Mesenchymal stem cell (in vitro differentiated cells and primary cell): ENCODE measurements around the gene DPH2.

Experiments used
- DNase-seq: peaks from one replicate; pipeline ENCODE4 v3.0.0-alpha.2; 2013
- H2AFZ ChIP-seq: one replicate; pipeline ENCODE4 v1.6.1; 2013; ENCODE audit warnings: low read depth, mild to moderate bottlenecking, control low read depth, inconsistent platforms, low read length, moderate library complexity
- H2AK5ac ChIP-seq: 2 replicates; pipeline ENCODE4 v1.6.1; 2013; ENCODE audit warnings: low read length, moderate library complexity, mild to moderate bottlenecking, inconsistent platforms; ENCODE audit not compliant: severe bottlenecking
- H2BK120ac ChIP-seq: one replicate; pipeline ENCODE4 v1.6.1; 2013; ENCODE audit warnings: low read depth, mild to moderate bottlenecking, inconsistent platforms, low read length, moderate library complexity
- H2BK12ac ChIP-seq, 2 experiments: one replicate each; pipeline ENCODE4 v1.6.1; 2013; ENCODE audit warnings: inconsistent platforms in 2 of 2, low read length in 2 of 2, mild to moderate bottlenecking in 2 of 2, moderate library complexity in 2 of 2, control low read depth in 1 of 2
- H2BK15ac ChIP-seq: one replicate; pipeline ENCODE4 v1.6.1; 2013; ENCODE audit warnings: mild to moderate bottlenecking, low read depth, inconsistent platforms; ENCODE audit not compliant: poor library complexity, severe bottlenecking
- H2BK5ac ChIP-seq: 2 replicates; pipeline ENCODE4 v1.6.1; 2013; ENCODE audit warnings: low read depth, mild to moderate bottlenecking, low read length, control low read depth, inconsistent platforms; ENCODE audit not compliant: poor library complexity, severe bottlenecking
- H3K14ac ChIP-seq, 2 experiments: one replicate each; pipeline ENCODE4 v1.6.1; 2013; ENCODE audit warnings: inconsistent platforms in 2 of 2, low read length in 2 of 2, control low read depth in 1 of 2, mild to moderate bottlenecking in 1 of 2, moderate library complexity in 1 of 2
- H3K18ac ChIP-seq, 2 experiments: one replicate each; pipeline ENCODE4 v1.6.1; 2013; ENCODE audit warnings: inconsistent platforms in 2 of 2, low read length in 2 of 2, control low read depth in 1 of 2, low read depth in 1 of 2, mild to moderate bottlenecking in 1 of 2
- H3K23ac ChIP-seq, 2 experiments: one replicate each; pipeline ENCODE4 v1.6.1; 2013; ENCODE audit warnings: inconsistent platforms in 2 of 2, low read length in 2 of 2, mild to moderate bottlenecking in 2 of 2, moderate library complexity in 2 of 2, control low read depth in 1 of 2
- H3K27ac ChIP-seq: 2 replicates; pipeline ENCODE4 v1.5.1; 2013; ENCODE audit warnings: mild to moderate bottlenecking, moderate library complexity, low read length, control low read depth, inconsistent platforms; ENCODE audit not compliant: poor library complexity, severe bottlenecking
- H3K27me3 ChIP-seq, 2 experiments: 2 replicates each; pipeline versions ENCODE4 v1.6.1 to v1.7.0; 2013; ENCODE audit warnings: low read length in 2 of 2, mild to moderate bottlenecking in 2 of 2, moderate library complexity in 2 of 2, control low read depth in 1 of 2, inconsistent platforms in 1 of 2; ENCODE audit not compliant: control insufficient read depth in 1 of 2, insufficient read depth in 1 of 2
- H3K36me3 ChIP-seq, 2 experiments: 2 replicates each; pipeline versions ENCODE4 v1.6.1 to v1.7.0; 2013; ENCODE audit warnings: low read length in 2 of 2, control low read depth in 1 of 2, inconsistent platforms in 1 of 2, low read depth in 1 of 2, mild to moderate bottlenecking in 1 of 2; ENCODE audit not compliant: insufficient read depth in 2 of 2, control insufficient read depth in 1 of 2
- H3K4ac ChIP-seq, 2 experiments: one replicate each; pipeline ENCODE4 v1.6.1; 2013; ENCODE audit warnings: inconsistent platforms in 2 of 2, low read length in 2 of 2, mild to moderate bottlenecking in 2 of 2, moderate library complexity in 2 of 2, control low read depth in 1 of 2, low read depth in 1 of 2
- H3K4me1 ChIP-seq: 2 replicates; pipeline ENCODE4 v1.6.1; 2013; ENCODE audit warnings: low read depth, low read length, control low read depth; ENCODE audit not compliant: control insufficient read depth, insufficient read depth
- H3K4me2 ChIP-seq: 2 replicates; pipeline ENCODE4 v1.6.1; 2013; ENCODE audit warnings: low read length, mild to moderate bottlenecking, inconsistent platforms; ENCODE audit not compliant: poor library complexity, severe bottlenecking
- H3K4me3 ChIP-seq, 2 experiments: 2 replicates each; pipeline versions ENCODE4 v1.5.1 to v1.7.0; 2013; ENCODE audit warnings: low read length in 2 of 2, mild to moderate bottlenecking in 2 of 2, control low read depth in 1 of 2, low read depth in 1 of 2; ENCODE audit not compliant: insufficient read depth in 1 of 2
- H3K79me1 ChIP-seq: replicated peaks from 2 replicates; pipeline ENCODE4 v1.6.1; 2013; ENCODE audit warnings: mild to moderate bottlenecking, control low read depth, low read length, inconsistent platforms; ENCODE audit not compliant: poor library complexity, severe bottlenecking
- H3K9ac ChIP-seq: 2 replicates; pipeline ENCODE4 v1.7.0; 2013; ENCODE audit warnings: mild to moderate bottlenecking, low read length, moderate library complexity
- H3K9me3 ChIP-seq: 2 replicates; pipeline ENCODE4 v1.7.0; 2013; ENCODE audit warnings: mild to moderate bottlenecking, low read length; ENCODE audit not compliant: control insufficient read depth
- H4K8ac ChIP-seq: one replicate; pipeline ENCODE4 v1.6.1; 2013; ENCODE audit warnings: inconsistent platforms, mild to moderate bottlenecking, low read length, moderate library complexity
- H4K91ac ChIP-seq: one replicate; pipeline ENCODE4 v1.6.1; 2013; ENCODE audit warnings: mild to moderate bottlenecking, low read length, inconsistent platforms
- WGBS: methylation state at CpG from one replicate; pipeline ENCODE4 v1.1.7; 2013; ENCODE audit warnings: mixed read lengths; 5-methylcytosine and 5-hydroxymethylcytosine counted together

The DPH2 gene

DNA sequence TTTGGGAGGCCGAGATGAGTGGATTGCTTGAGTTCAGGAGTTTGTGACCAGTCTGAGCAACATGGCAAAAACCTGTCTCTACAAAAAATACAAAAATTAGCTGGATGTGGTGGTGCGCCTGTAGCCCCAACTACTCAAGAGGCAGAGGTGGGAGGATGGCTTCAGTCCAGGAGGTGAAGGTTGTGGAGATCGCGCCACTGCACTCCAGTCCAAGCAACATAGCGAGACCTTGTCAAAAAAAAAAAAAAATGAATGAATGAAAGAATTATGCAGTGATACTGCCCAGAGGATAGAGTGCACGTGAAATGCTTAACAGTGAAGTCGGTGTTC, 429 bp upstream of the DPH2 start:
- Histone ChIP-seq H2BK15ac (no peak overlapping the region), H3K23ac (no peak overlapping the region), H3K9me3 (no peaks in the 10 kb centered on the region), H3K4me3 (peak overlapping the region in 1 of 2 experiments; percentile 100), H3K9ac (no peak overlapping the region), H2BK120ac (no peak overlapping the region), H2BK12ac (no peak overlapping the region), H2AFZ (no peak overlapping the region), H4K91ac (no peak overlapping the region), H2BK5ac (no peak overlapping the region), H3K4me2 (peak overlapping the region; percentile 56), H4K8ac (no peak overlapping the region), H3K27me3 (no peaks in the 10 kb centered on the region), H3K4me1 (peaks cover 11% of the 10 kb centered on the region), H3K14ac (no peak overlapping the region), H2AK5ac (no peak overlapping the region), H3K79me1 (peaks cover 22% of the 10 kb centered on the region), H3K27ac (no peak overlapping the region), H3K18ac (no peak overlapping the region), H3K4ac (no peak overlapping the region), H3K36me3 (peaks cover 49 to 57% of the 10 kb centered on the region in 2 experiments)
- 60% methylated on average over 7 of the region's 7 CpGs for WGBS
- DNase-seq: no peak

DNA sequence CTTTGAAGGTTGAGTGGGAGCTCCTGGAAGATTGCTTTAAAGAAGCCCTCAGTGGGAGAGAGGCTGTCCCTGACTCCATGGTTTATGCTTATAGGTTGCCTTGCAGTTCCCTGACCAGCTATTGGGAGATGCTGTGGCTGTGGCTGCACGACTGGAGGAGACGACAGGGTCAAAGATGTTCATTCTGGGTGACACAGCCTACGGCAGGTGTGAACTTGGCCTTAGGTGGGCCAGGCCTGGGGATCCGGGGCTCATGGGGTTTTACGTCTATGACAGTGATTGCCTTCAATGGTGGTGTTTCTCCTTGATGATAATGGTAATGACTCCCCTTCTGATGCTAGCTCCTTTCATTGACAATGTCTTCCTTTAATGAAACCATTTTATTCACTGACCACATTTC, 692 bp downstream of the DPH2 start:
- 38% methylated on average over 3 of the region's 5 CpGs for WGBS
- Histone ChIP-seq H3K4me1 (peaks cover 13% of the 10 kb centered on the region), H3K4me3 (peak overlapping the region; percentile 87 to 100), H3K9me3 (no peaks in the 10 kb centered on the region), H4K91ac (no peak overlapping the region), H2AK5ac (no peak overlapping the region), H3K9ac (peak overlapping the region; percentile 92), H2BK120ac (no peak overlapping the region), H3K27me3 (no peaks in the 10 kb centered on the region), H3K4me2 (peak overlapping the region; percentile 91), H2BK12ac (no peak overlapping the region), H3K36me3 (peaks cover 44 to 47% of the 10 kb centered on the region in 2 experiments), H3K79me1 (peaks cover 19% of the 10 kb centered on the region), H3K14ac (no peak overlapping the region), H3K18ac (no peak overlapping the region), H3K23ac (no peak overlapping the region), H3K27ac (no peak overlapping the region), H3K4ac (no peak overlapping the region), H2BK15ac (no peak overlapping the region), H2AFZ (peak overlapping the region; percentile 15), H4K8ac (no peak overlapping the region), H2BK5ac (no peak overlapping the region)
- no peak for DNase-seq

DNA sequence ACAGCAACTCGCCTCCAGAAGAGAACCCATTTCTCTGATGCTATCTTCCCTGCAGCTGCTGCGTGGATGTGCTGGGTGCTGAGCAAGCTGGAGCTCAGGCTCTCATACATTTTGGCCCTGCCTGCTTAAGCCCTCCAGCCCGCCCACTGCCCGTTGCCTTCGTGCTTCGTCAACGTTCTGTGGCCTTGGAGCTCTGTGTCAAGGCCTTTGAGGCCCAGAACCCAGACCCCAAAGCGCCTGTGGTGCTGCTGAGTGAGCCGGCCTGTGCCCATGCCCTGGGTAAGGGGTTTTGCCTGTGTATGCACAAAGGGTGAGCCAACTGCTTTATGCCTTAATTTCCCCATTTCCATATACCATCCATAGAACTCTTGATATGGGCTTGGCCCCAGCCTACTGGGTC, 1.1 kb downstream of the DPH2 start:
- Histone ChIP-seq H3K4me2 (no peak overlapping the region), H2BK5ac (no peak overlapping the region), H4K8ac (no peak overlapping the region), H3K14ac (no peak overlapping the region), H3K9me3 (no peaks in the 10 kb centered on the region), H2BK120ac (no peak overlapping the region), H3K18ac (no peak overlapping the region), H3K9ac (peak overlapping the region; percentile 92), H3K4me3 (peak overlapping the region in 1 of 2 experiments; percentile 100), H2BK15ac (no peak overlapping the region), H3K79me1 (peaks cover 22% of the 10 kb centered on the region), H3K4me1 (peaks cover 15% of the 10 kb centered on the region), H4K91ac (no peak overlapping the region), H3K27ac (no peak overlapping the region), H2AK5ac (no peak overlapping the region), H3K36me3 (peaks cover 42 to 43% of the 10 kb centered on the region in 2 experiments), H2BK12ac (no peak overlapping the region), H3K4ac (no peak overlapping the region), H3K23ac (no peak overlapping the region), H3K27me3 (no peaks in the 10 kb centered on the region), H2AFZ (no peak overlapping the region)
- WGBS: 89% methylated on average over 9 of the region's 9 CpGs
- DNase-seq: no peak

DNA sequence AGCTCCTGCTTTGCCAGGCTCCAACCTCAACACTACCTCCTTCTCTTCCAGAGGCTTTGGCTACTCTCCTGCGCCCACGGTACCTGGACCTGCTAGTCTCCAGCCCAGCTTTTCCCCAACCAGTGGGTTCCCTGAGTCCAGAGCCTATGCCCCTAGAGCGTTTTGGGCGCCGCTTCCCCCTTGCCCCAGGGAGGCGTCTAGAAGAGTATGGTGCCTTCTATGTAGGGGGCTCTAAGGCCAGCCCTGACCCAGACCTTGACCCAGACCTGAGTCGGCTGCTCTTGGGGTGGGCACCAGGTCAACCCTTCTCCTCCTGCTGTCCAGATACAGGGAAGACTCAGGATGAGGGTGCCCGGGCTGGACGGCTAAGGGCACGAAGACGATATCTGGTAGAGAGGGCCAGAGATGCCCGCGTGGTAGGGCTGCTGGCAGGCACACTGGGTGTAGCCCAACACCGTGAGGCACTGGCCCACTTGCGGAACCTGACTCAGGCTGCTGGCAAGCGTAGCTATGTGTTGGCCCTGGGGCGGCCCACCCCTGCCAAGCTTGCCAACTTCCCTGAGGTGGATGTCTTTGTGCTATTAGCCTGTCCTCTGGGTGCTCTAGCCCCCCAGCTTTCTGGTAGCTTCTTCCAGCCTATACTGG, 1.6 kb downstream of the DPH2 start:
- no peak overlapping the region for H2BK12ac ChIP-seq
- H3K27me3 ChIP-seq: no peaks in the 10 kb centered on the region
- DNase-seq: no peak
- H3K23ac ChIP-seq: no peak overlapping the region
- H4K8ac ChIP-seq: no peak overlapping the region
- H3K4me2 ChIP-seq: no peak overlapping the region
- H2BK120ac ChIP-seq: no peak overlapping the region
- H3K18ac ChIP-seq: no peak overlapping the region
- peaks cover 26% of the 10 kb centered on the region for H3K79me1 ChIP-seq
- no peak overlapping the region for H2BK15ac ChIP-seq
- H2BK5ac ChIP-seq: no peak overlapping the region
- no peak overlapping the region for H3K14ac ChIP-seq
- H2AK5ac ChIP-seq: no peak overlapping the region
- H3K4ac ChIP-seq: no peak overlapping the region
- H3K36me3 ChIP-seq: peaks cover 42 to 44% of the 10 kb centered on the region in 2 experiments
- H2AFZ ChIP-seq: no peak overlapping the region
- peaks cover 21% of the 10 kb centered on the region for H3K4me1 ChIP-seq
- H3K9ac ChIP-seq: no peak overlapping the region
- 98% methylated on average over 15 of the region's 17 CpGs for WGBS
- no peak overlapping the region for H3K27ac ChIP-seq
- H4K91ac ChIP-seq: no peak overlapping the region
- H3K4me3 ChIP-seq: peak overlapping the region in 1 of 2 experiments; percentile 100
- no peaks in the 10 kb centered on the region for H3K9me3 ChIP-seq
